Measurements from ENCODE around the gene CRP.
"Not testable (repeated sequence)": the region's sequence is repeated elsewhere in the genome, so short reads cannot be mapped to it uniquely, and the experiment has no call there.

CRP gene

GRCh38 chr1:159737238-159737916 lies 23.0 kb upstream of the CRP start:
- H3K4me3 ChIP-seq (ENCODE audit: low read depth, low read length) = no peak overlapping the region
- no peak for TF ChIP-seq CTCF (IDR thresholded peaks at IDR 0.05; ENCODE audit: low read depth, low read length)
- in situ Hi-C loops (cut with HindIII; ENCODE audit: low sequenced_read_pairs) = no loop called here
- no peak for DNase-seq (ENCODE audit: low read depth, low spot score)

- in situ Hi-C loops (cut with HindIII; ENCODE audit: low sequenced_read_pairs); DNase-seq (ENCODE audit: low read depth, low spot score); H3K4me3 ChIP-seq (ENCODE audit: low read depth, low read length): not testable (repeated sequence)
Measured at GRCh38 chr1:159723188-159723587, 8.8 kb upstream of the CRP start.

GRCh38 chr1:159719990-159720389 lies 5.6 kb upstream of the CRP start:
- in situ Hi-C loops (cut with HindIII; ENCODE audit: low sequenced_read_pairs) = no loop called here
- no peak for DNase-seq (ENCODE audit: low read depth, low spot score)
- H3K4me3 ChIP-seq (ENCODE audit: low read depth, low read length) = no peak overlapping the region
- no peak for TF ChIP-seq CTCF (IDR thresholded peaks at IDR 0.05; ENCODE audit: low read depth, low read length)

GRCh38 chr1:159715855-159716254 lies 1.5 kb upstream of the CRP start:
- no peak for TF ChIP-seq CTCF (IDR thresholded peaks at IDR 0.05; ENCODE audit: low read depth, low read length)
- no peak overlapping the region for H3K4me3 ChIP-seq (ENCODE audit: low read depth, low read length)
- no peak for DNase-seq (ENCODE audit: low read depth, low spot score)
- in situ Hi-C loops (cut with HindIII; ENCODE audit: low sequenced_read_pairs) = no loop called here

GRCh38 chr1:159712080-159712479 lies 2.3 kb downstream of the CRP start:
- no peak for DNase-seq (ENCODE audit: low read depth, low spot score)
- in situ Hi-C loops (cut with HindIII; ENCODE audit: low sequenced_read_pairs) = no loop called here
- H3K4me3 ChIP-seq (ENCODE audit: low read depth, low read length) = no peak overlapping the region
- TF ChIP-seq CTCF (IDR thresholded peaks at IDR 0.05; ENCODE audit: low read depth, low read length) = no peak

GRCh38 chr1:159707472-159708260 lies 6.7 kb downstream of the CRP start:
- in situ Hi-C loops (cut with HindIII; ENCODE audit: low sequenced_read_pairs) = no loop called here
- no peak for TF ChIP-seq CTCF (IDR thresholded peaks at IDR 0.05; ENCODE audit: low read depth, low read length)
- no peak for DNase-seq (ENCODE audit: low read depth, low spot score)
- H3K4me3 ChIP-seq (ENCODE audit: low read depth, low read length) = no peak overlapping the region

GRCh38 chr1:159705904-159706256 lies 8.5 kb downstream of the CRP start:
- no peak for DNase-seq (ENCODE audit: low read depth, low spot score)
- no peak for TF ChIP-seq CTCF (IDR thresholded peaks at IDR 0.05; ENCODE audit: low read depth, low read length)
- in situ Hi-C loops (cut with HindIII; ENCODE audit: low sequenced_read_pairs) = no loop called here
- H3K4me3 ChIP-seq (ENCODE audit: low read depth, low read length) = no peak overlapping the region
